Cardiac muscle cell (in vitro differentiated cells and primary cell): ENCODE results near the gene RGS7. TPM values are rescaled to one million over a fixed set of nuclear protein-coding genes. Genes with fewer than 3 reads are reported as not detected.
"Not testable (repeated sequence)": the region's sequence is repeated elsewhere in the genome, so short reads cannot be mapped to it uniquely, and the experiment has no call there.

Experiments used
- DNase-seq, 2 donors: peaks; one replicate each; pipeline versions ENCODE4 v3.0.0 to v3.0.0-alpha.2; 2010 to 2017; ENCODE audit warnings: low read depth in 1 of 2, low spot score in 1 of 2
- H3K27ac ChIP-seq: fragments of 200-600 bp; sonication (generic); 2 replicates; pipeline ENCODE4 v1.5.1; 2016
- H3K27me3 ChIP-seq: fragments of 200-600 bp; sonication (generic); 2 replicates; pipeline ENCODE4 v1.6.0; 2016; ENCODE audit warnings: control low read depth
- H3K36me3 ChIP-seq: fragments of 200-600 bp; sonication (generic); 2 replicates; pipeline ENCODE4 v1.5.1; 2016; ENCODE audit warnings: control low read depth
- H3K4me1 ChIP-seq: fragments of 200-600 bp; sonication (generic); 2 replicates; pipeline ENCODE4 v1.8.1; 2017; ENCODE audit warnings: low read depth, mild to moderate bottlenecking, mixed run types
- H3K4me3 ChIP-seq: fragments of 200-600 bp; sonication (generic); 2 replicates; pipeline ENCODE4 v1.5.1; 2016; ENCODE audit warnings: mild to moderate bottlenecking
- H3K9me3 ChIP-seq: fragments of 200-600 bp; sonication (generic); 2 replicates; pipeline ENCODE4 v1.5.1; 2017; ENCODE audit warnings: low read depth, mild to moderate bottlenecking, control low read depth
- polyA plus RNA-seq: library from polyadenylated mRNA; unstranded; fragments of >200 nt; fragmentation: Nextera tagmentation; extraction: Ambion mirVana; gene quantifications from 2 replicates; pipeline ENCODE4 v1.2.1, GENCODE V29; 2016
- total RNA-seq: library from RNA; depleted of rRNA; stranded (reverse); fragments of >200 nt; gene quantifications from 2 replicates; pipeline ENCODE4 v1.2.3, GENCODE V29; 2016
- TF ChIP-seq, protein P1 (sequence below): IDR thresholded peaks from 2 replicates; pipeline ENCODE4 v1.5.1; 2012; ENCODE audit warnings: low read depth, mild to moderate bottlenecking, low read length

RGS7 gene
- total and polyA plus RNA-seq, 2 experiments from 2014 or later, result not detected

DNA sequence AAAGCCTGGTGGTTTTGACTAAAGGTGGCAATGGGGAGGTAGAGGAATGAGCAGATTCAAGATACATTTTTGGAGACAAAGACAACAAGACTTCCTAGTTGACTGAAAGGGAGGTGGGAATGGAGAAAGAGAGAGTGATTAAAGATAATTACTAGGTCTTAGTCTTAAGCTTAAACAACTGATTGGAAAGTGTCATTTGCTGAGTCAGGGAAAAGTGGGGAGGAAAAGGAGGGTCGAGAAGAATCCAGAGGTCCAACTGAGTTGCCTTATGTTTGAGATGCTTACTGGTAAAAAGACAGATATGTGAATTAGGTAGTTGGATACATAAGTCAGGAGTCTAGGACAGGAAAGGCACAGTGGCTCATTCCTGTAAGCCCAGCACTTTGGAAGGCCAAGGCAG, 179.3 kb downstream of the RGS7 start:
- Histone ChIP-seq H3K4me3 (no peak overlapping the region), H3K27ac (no peak overlapping the region), H3K4me1 (no peaks in the 10 kb centered on the region), H3K27me3 (no peaks in the 10 kb centered on the region), H3K36me3 (no peaks in the 10 kb centered on the region), H3K9me3 (no peaks in the 10 kb centered on the region)
- TF ChIP-seq, protein P1, sequence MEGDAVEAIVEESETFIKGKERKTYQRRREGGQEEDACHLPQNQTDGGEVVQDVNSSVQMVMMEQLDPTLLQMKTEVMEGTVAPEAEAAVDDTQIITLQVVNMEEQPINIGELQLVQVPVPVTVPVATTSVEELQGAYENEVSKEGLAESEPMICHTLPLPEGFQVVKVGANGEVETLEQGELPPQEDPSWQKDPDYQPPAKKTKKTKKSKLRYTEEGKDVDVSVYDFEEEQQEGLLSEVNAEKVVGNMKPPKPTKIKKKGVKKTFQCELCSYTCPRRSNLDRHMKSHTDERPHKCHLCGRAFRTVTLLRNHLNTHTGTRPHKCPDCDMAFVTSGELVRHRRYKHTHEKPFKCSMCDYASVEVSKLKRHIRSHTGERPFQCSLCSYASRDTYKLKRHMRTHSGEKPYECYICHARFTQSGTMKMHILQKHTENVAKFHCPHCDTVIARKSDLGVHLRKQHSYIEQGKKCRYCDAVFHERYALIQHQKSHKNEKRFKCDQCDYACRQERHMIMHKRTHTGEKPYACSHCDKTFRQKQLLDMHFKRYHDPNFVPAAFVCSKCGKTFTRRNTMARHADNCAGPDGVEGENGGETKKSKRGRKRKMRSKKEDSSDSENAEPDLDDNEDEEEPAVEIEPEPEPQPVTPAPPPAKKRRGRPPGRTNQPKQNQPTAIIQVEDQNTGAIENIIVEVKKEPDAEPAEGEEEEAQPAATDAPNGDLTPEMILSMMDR, result no peak
- no peak for DNase-seq

DNA sequence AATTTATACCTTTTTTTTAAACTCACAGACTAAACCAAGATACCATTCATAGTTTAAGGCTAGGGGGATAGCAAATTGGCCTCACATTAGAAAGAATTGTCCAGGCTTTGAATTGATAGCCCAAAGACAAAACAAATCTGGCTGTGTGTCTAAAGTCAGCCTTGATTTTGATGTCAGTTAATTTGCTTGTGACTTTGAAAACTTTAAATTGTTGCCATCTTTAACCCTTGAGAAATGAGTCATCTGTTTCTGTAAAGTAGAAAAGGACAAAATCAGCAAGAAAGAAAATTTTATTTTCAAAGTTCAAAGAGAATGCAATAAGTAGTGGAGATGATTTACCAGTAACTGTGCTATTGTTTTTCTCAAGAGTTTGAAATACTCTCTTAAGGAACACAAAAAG, 184.5 kb downstream of the RGS7 start:
- no peaks in the 10 kb centered on the region for H3K27me3 ChIP-seq
- H3K36me3 ChIP-seq, result no peaks in the 10 kb centered on the region
- H3K4me1 ChIP-seq, result no peaks in the 10 kb centered on the region
- TF ChIP-seq, protein P1, result no peak
- no peak for DNase-seq
- H3K4me3 ChIP-seq, result no peak overlapping the region
- no peak overlapping the region for H3K27ac ChIP-seq
- no peaks in the 10 kb centered on the region for H3K9me3 ChIP-seq

DNA sequence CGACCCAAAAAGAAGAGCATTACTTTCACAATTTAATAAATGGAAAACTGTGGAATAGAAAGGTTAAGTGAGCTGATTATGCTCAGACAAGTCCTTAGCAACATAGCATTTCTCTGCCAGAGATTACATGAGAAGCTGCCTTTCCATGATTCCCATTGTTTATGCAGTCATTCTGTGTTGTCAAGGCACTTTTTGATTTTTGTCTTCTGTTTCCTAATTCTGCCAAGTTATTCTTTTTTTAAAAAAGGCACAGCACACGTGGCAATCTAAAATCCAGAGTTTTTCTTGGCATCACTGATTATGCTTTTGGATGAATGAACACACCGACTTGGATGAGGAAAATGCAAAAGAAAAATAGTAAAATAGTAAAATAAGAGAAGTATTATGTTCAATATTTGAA, 185.0 kb downstream of the RGS7 start:
- TF ChIP-seq, protein P1, result no peak

DNA sequence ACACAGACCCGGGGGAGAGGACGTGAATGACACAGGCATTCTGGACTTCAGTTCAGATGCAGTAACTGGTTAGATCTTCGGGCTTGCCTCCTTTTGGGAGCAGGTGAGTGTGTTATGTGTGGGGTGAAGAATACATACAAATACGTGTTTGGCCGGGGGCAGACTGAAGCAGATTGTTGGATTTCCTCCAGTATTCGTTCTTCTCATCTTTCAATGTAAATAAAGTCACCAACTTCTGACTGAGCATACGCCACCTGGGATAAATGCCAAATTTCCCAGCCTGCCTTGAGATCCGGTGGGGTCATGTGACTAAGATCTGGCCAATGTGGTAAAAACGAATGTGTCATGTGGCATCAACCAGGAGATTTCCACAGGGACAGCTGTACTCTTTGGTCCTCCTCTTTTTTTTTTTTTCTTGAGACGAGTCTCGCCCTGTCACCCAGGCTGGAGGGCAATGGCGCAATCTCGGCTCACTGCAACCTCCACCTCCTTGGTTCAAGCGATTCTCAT, 189.8 kb downstream of the RGS7 start:
- no peak for DNase-seq
- no peak overlapping the region for H3K27ac ChIP-seq
- H3K4me3 ChIP-seq, result no peak overlapping the region
- no peaks in the 10 kb centered on the region for H3K4me1 ChIP-seq
- H3K36me3 ChIP-seq, result no peaks in the 10 kb centered on the region
- TF ChIP-seq, protein P1, result no peak
- H3K27me3 ChIP-seq, result no peaks in the 10 kb centered on the region
- no peaks in the 10 kb centered on the region for H3K9me3 ChIP-seq

More for the DNA sequence above, 185.0 kb downstream of the RGS7 start:
- no peaks in the 10 kb centered on the region for H3K36me3 ChIP-seq
- no peaks in the 10 kb centered on the region for H3K27me3 ChIP-seq
- DNase-seq, result no peak
- no peaks in the 10 kb centered on the region for H3K4me1 ChIP-seq
- H3K27ac ChIP-seq, result no peak overlapping the region
- no peaks in the 10 kb centered on the region for H3K9me3 ChIP-seq
- no peak overlapping the region for H3K4me3 ChIP-seq

DNA sequence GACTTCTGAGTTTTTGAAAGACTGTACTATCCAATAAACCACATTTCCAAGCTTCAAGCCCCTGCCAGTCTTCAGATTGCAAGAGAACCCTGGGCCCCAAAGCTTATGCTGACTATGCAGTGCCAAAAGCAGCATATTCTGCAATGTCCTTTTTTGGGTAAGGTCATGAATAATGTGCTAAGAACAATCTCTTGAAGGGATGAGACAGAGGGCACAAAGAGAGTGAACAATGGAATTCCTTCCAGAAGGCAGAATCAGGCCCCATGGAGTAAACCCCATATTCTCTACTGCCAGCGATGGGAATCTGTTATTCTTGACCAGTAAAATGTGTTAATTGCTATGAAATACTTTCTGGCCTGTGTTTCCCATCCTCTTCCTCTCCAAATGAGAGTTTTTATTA, 190.4 kb downstream of the RGS7 start:
- Histone ChIP-seq H3K4me1 (no peaks in the 10 kb centered on the region), H3K9me3 (no peaks in the 10 kb centered on the region), H3K27ac (no peak overlapping the region), H3K4me3 (no peak overlapping the region), H3K27me3 (no peaks in the 10 kb centered on the region), H3K36me3 (no peaks in the 10 kb centered on the region)
- DNase-seq, result no peak
- TF ChIP-seq, protein P1, result no peak

DNA sequence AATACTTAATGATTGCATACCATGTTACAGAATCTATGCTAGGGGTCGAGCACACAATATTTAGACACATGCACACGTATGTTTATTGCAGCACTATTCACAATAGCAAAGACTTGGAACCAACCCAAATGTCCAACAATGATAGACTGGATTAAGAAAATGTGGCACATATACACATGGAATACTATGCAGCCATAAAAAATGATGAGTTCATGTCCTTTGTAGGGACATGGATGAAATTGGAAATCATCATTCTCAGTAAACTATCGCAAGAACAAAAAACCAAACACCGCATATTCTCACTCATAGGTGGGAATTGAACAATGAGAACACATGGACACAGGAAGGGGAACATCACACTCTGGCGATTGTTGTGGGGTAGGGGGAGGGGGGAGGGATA, 191.7 kb downstream of the RGS7 start:
- not testable (repeated sequence) for H3K36me3 ChIP-seq, H3K4me3 ChIP-seq, H3K27ac ChIP-seq, H3K9me3 ChIP-seq, DNase-seq, H3K27me3 ChIP-seq, H3K4me1 ChIP-seq
